Hindlimb muscle (tissue), 1 donor: Measurements from ENCODE around the gene NYAP2. TPM values are rescaled to one million over a fixed set of nuclear protein-coding genes. Genes with fewer than 3 reads are reported as not detected.

Experiments
- DNase-seq: peaks from one replicate; pipeline ENCODE4 v3.0.0-alpha.2; 2013
- polyA plus RNA-seq: library from polyadenylated mRNA; unstranded; fragments of 120-200 nt; gene quantifications from one replicate; pipeline ENCODE4 v1.2.1, GENCODE V29; 2013; ENCODE audit not compliant: insufficient read length

Gene NYAP2
- polyA plus RNA-seq, 1 donor, result 0.59 TPM

- DNase-seq, result no peak
These were observed 232.8 kb downstream of the NYAP2 start for GRCh38 chr2:225632351-225632750.

GRCh38 chr2:225636558-225636957, 237.0 kb downstream of the NYAP2 start:
- no peak for DNase-seq

- DNase-seq, result no peak
These were observed 237.7 kb downstream of the NYAP2 start for GRCh38 chr2:225637259-225637658.

- no peak for DNase-seq
These were observed 241.0 kb downstream of the NYAP2 start for GRCh38 chr2:225640550-225640949.

- DNase-seq, result no peak
These were observed 249.8 kb downstream of the NYAP2 start for GRCh38 chr2:225649274-225649673.

GRCh38 chr2:225650041-225650440, 250.5 kb downstream of the NYAP2 start:
- no peak for DNase-seq

GRCh38 chr2:225660262-225661131, 261.0 kb downstream of the NYAP2 start:
- DNase-seq, result peak; percentile 76

GRCh38 chr2:225662101-225662500, 262.6 kb downstream of the NYAP2 start:
- no peak for DNase-seq

GRCh38 chr2:225667445-225667844, 267.9 kb downstream of the NYAP2 start:
- DNase-seq, result no peak

- DNase-seq, result peak; percentile 42
These were observed 269.2 kb downstream of the NYAP2 start for GRCh38 chr2:225668606-225669266.

GRCh38 chr2:225670111-225670974, 270.8 kb downstream of the NYAP2 start:
- DNase-seq, result peak; percentile 43

- no peak for DNase-seq
These were observed 279.3 kb downstream of the NYAP2 start for GRCh38 chr2:225678792-225679191.

GRCh38 chr2:225683258-225683657, 283.7 kb downstream of the NYAP2 start:
- DNase-seq, result no peak

- no peak for DNase-seq
These were observed 290.6 kb downstream of the NYAP2 start for GRCh38 chr2:225690153-225690552.

GRCh38 chr2:225691711-225692110, 292.2 kb downstream of the NYAP2 start:
- DNase-seq, result no peak

GRCh38 chr2:225693259-225693658, 293.7 kb downstream of the NYAP2 start:
- DNase-seq, result no peak

- no peak for DNase-seq
These were observed 295.2 kb downstream of the NYAP2 start for GRCh38 chr2:225694664-225695063.

- no peak for DNase-seq
These were observed 298.4 kb downstream of the NYAP2 start for GRCh38 chr2:225697936-225698335.
